ENCODE data around the gene TBX3.

The TBX3 gene

DNA sequence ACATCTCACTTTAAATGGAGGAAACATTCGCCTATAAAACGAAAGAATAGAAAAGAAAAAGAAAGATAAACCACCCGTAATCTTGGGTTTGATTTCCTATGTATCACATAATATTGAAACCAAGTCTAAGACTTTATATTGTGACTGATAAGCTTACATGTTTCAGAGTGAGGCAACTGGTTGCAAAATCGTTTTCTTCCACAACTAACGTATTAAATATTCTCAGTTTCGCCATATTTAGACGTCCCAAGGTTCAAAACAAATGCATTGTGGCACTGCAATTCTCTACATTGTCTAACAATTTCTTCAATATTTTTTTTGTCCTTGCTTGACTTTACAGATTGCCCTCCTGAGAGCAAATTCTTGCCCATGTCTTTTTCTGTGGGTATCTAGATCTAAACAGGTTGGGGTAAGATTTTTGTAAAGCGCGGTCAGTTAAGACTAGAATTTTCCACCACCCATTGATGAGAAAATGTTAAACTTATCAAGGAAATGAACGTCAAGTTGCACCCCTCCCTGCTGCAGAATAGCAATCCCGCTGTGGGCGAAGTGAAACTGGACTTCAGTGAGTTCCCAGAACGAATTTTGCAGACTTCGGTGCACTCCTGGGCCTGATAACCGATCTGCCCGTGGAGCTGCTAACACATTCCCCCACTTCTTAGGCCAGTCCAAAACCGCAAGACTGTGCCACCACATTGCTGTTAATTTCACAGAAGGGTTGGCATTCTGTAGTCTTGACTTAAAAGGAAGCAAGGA, 2.7 kb downstream of the TBX3 start:
- TF ChIP-seq SUZ12 (IDR thresholded peaks at IDR 0.05; ENCODE audit: extremely low read depth, insufficient read depth, insufficient read length) (no peak), YY1 (IDR thresholded peaks at IDR 0.05; ENCODE audit: insufficient read depth, insufficient read length) (no peak), ZNF274 (IDR thresholded peaks at IDR 0.05; ENCODE audit: low read depth, low read length) (no peak)
- Histone ChIP-seq H3K9me3 (ENCODE audit: insufficient read depth, low read length) (no peaks in the 10 kb centered on the region), H3K36me3 (ENCODE audit: insufficient read depth, insufficient read length, low read length) (peaks cover 41% of the 10 kb centered on the region), H3K27me3 (ENCODE audit: insufficient read depth, insufficient read length) (peaks cover 75% of the 10 kb centered on the region), H3K4me3 (ENCODE audit: insufficient read length, low read depth) (peak overlapping the region; percentile 29), H3K9ac (ENCODE audit: insufficient read length, low read depth) (no peak overlapping the region), H3K4me1 (ENCODE audit: insufficient read depth, insufficient read length) (peaks cover 6% of the 10 kb centered on the region)
- no peak for DNase-seq (ENCODE audit: low read depth, low spot score)

DNA sequence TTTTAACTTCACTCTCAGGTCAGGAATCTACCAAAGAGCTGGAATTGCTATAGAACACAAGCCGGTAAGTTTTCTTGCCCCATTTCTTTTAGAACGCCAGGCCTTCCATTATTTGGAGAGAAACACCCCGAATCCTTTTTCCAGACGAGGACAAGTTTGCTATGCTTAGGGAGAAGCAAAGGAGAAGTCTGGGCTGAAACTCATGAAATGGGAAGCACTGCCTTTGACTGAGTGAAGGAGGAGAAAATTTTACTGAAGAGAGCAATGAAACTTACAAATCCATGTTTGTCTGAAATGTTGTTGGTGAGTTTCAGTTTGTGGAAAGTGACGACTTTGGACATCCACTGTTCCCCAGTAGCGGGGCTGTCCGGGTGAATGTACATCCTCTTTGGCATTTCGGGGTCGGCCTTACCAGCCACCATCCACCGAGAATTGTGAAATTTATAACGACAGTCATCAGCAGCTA, 3.3 kb downstream of the TBX3 start:
- H3K9ac ChIP-seq (ENCODE audit: insufficient read length, low read depth): no peak overlapping the region
- H3K4me1 ChIP-seq (ENCODE audit: insufficient read depth, insufficient read length): peaks cover 9% of the 10 kb centered on the region
- no peak overlapping the region for H3K4me3 ChIP-seq (ENCODE audit: insufficient read length, low read depth)
- TF ChIP-seq ZNF274 (IDR thresholded peaks at IDR 0.05; ENCODE audit: low read depth, low read length): no peak
- no peak for TF ChIP-seq YY1 (IDR thresholded peaks at IDR 0.05; ENCODE audit: insufficient read depth, insufficient read length)
- no peak for TF ChIP-seq SUZ12 (IDR thresholded peaks at IDR 0.05; ENCODE audit: extremely low read depth, insufficient read depth, insufficient read length)
- no peak for DNase-seq (ENCODE audit: low read depth, low spot score)
- peaks cover 69% of the 10 kb centered on the region for H3K27me3 ChIP-seq (ENCODE audit: insufficient read depth, insufficient read length)
- H3K36me3 ChIP-seq (ENCODE audit: insufficient read depth, insufficient read length, low read length): peaks cover 46% of the 10 kb centered on the region
- no peaks in the 10 kb centered on the region for H3K9me3 ChIP-seq (ENCODE audit: insufficient read depth, low read length)

DNA sequence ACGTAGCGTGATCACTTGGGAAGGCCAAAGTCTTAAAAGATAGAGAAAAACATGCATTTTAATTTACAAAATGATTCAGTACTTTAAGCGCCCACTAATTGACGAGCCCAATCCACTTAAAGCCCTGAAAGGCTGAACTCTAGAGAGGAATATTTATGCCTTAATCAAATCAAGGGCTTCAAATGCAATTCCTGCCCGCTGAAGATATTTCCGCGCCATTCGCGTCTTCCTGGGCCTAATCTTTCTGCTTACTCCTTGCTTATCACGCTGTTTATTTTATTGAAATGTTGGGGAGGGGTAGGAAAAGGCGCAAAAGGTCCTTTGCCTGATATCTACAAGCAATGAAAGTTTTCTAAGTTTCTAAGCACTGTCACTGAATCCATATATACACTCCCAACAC, 4.0 kb downstream of the TBX3 start:
- no peak overlapping the region for H3K9ac ChIP-seq (ENCODE audit: insufficient read length, low read depth)
- H3K4me1 ChIP-seq (ENCODE audit: insufficient read depth, insufficient read length): peaks cover 10% of the 10 kb centered on the region
- peaks cover 49% of the 10 kb centered on the region for H3K36me3 ChIP-seq (ENCODE audit: insufficient read depth, insufficient read length, low read length)
- TF ChIP-seq SUZ12 (IDR thresholded peaks at IDR 0.05; ENCODE audit: extremely low read depth, insufficient read depth, insufficient read length) (no peak), ZNF274 (IDR thresholded peaks at IDR 0.05; ENCODE audit: low read depth, low read length) (no peak), YY1 (IDR thresholded peaks at IDR 0.05; ENCODE audit: insufficient read depth, insufficient read length) (no peak)
- H3K9me3 ChIP-seq (ENCODE audit: insufficient read depth, low read length): no peaks in the 10 kb centered on the region
- peaks cover 65% of the 10 kb centered on the region for H3K27me3 ChIP-seq (ENCODE audit: insufficient read depth, insufficient read length)
- no peak overlapping the region for H3K4me3 ChIP-seq (ENCODE audit: insufficient read length, low read depth)
- no peak for DNase-seq (ENCODE audit: low read depth, low spot score)

DNA sequence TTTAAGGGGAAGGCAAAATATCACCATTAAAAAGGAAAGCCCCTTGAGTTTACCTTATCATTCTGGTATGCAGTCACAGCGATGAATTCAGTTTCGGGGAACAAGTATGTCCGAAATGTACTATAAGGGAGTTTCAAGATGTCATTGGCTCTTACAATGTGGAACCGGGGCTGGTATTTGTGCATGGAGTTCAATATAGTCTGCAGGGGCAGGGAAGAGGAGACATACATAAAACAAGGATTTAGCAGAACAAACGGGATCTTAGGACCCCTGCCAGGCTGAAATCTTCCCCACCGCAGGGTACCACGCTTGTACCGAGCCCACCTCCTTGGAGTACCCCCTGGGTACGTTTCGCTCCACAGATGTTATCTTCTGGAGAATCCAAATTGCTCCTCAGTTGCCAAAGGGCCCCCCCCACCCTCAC, 4.5 kb downstream of the TBX3 start:
- peaks cover 68% of the 10 kb centered on the region for H3K27me3 ChIP-seq (ENCODE audit: insufficient read depth, insufficient read length)
- H3K4me3 ChIP-seq (ENCODE audit: insufficient read length, low read depth): no peak overlapping the region
- TF ChIP-seq ZNF274 (IDR thresholded peaks at IDR 0.05; ENCODE audit: low read depth, low read length) (no peak), YY1 (IDR thresholded peaks at IDR 0.05; ENCODE audit: insufficient read depth, insufficient read length) (no peak), SUZ12 (IDR thresholded peaks at IDR 0.05; ENCODE audit: extremely low read depth, insufficient read depth, insufficient read length) (no peak)
- H3K9me3 ChIP-seq (ENCODE audit: insufficient read depth, low read length): no peaks in the 10 kb centered on the region
- H3K9ac ChIP-seq (ENCODE audit: insufficient read length, low read depth): no peak overlapping the region
- no peak for DNase-seq (ENCODE audit: low read depth, low spot score)
- peaks cover 10% of the 10 kb centered on the region for H3K4me1 ChIP-seq (ENCODE audit: insufficient read depth, insufficient read length)
- peaks cover 53% of the 10 kb centered on the region for H3K36me3 ChIP-seq (ENCODE audit: insufficient read depth, insufficient read length, low read length)

DNA sequence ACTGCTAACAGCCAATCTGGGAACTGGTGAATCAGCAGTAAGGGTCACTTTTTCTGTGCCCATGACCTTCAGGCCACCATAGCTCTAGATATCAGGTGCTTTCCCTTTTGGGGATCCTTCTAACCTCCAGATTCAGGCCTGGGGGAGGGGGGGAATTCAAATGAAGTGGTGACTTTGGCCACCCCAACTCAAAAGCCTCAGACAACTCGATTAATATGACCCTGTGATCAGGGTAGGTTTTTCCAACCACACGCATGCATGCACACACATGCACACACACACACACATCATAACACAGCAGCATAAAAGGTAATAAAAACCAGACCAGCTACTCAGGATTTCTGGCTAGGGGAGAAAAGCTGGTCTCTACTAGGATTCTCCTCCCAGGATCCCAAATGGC, 5.3 kb downstream of the TBX3 start:
- Histone ChIP-seq H3K36me3 (ENCODE audit: insufficient read depth, insufficient read length, low read length) (peaks cover 60% of the 10 kb centered on the region), H3K27me3 (ENCODE audit: insufficient read depth, insufficient read length) (peaks cover 75% of the 10 kb centered on the region), H3K9me3 (ENCODE audit: insufficient read depth, low read length) (no peaks in the 10 kb centered on the region), H3K4me3 (ENCODE audit: insufficient read length, low read depth) (no peak overlapping the region), H3K4me1 (ENCODE audit: insufficient read depth, insufficient read length) (peaks cover 10% of the 10 kb centered on the region), H3K9ac (ENCODE audit: insufficient read length, low read depth) (no peak overlapping the region)
- no peak for TF ChIP-seq ZNF274 (IDR thresholded peaks at IDR 0.05; ENCODE audit: low read depth, low read length)
- no peak for TF ChIP-seq YY1 (IDR thresholded peaks at IDR 0.05; ENCODE audit: insufficient read depth, insufficient read length)
- no peak for TF ChIP-seq SUZ12 (IDR thresholded peaks at IDR 0.05; ENCODE audit: extremely low read depth, insufficient read depth, insufficient read length)
- no peak for DNase-seq (ENCODE audit: low read depth, low spot score)

DNA sequence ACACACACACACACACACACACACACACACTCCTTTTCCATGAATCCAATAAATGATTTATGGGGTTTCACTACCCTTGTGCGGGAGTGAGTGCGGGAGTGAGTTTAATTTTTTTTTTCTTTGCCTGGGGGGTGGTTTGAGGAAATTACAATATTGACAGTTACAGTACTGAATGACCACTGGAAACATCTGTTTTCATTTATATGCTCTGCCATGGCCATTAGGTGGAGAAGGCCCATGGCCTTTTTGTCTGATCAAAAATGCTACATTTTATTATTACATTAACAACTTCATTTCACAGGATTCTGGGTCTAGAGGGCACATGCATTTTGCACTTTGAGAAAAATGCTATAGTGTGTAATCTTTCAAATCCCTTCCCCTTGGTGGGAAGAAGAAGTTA, 5.9 kb downstream of the TBX3 start:
- H3K9ac ChIP-seq (ENCODE audit: insufficient read length, low read depth): no peak overlapping the region
- no peak overlapping the region for H3K4me3 ChIP-seq (ENCODE audit: insufficient read length, low read depth)
- peaks cover 66% of the 10 kb centered on the region for H3K36me3 ChIP-seq (ENCODE audit: insufficient read depth, insufficient read length, low read length)
- H3K27me3 ChIP-seq (ENCODE audit: insufficient read depth, insufficient read length): peaks cover 78% of the 10 kb centered on the region
- no peak for DNase-seq (ENCODE audit: low read depth, low spot score)
- no peaks in the 10 kb centered on the region for H3K9me3 ChIP-seq (ENCODE audit: insufficient read depth, low read length)
- peaks cover 13% of the 10 kb centered on the region for H3K4me1 ChIP-seq (ENCODE audit: insufficient read depth, insufficient read length)
- TF ChIP-seq YY1 (IDR thresholded peaks at IDR 0.05; ENCODE audit: insufficient read depth, insufficient read length) (no peak), ZNF274 (IDR thresholded peaks at IDR 0.05; ENCODE audit: low read depth, low read length) (no peak), SUZ12 (IDR thresholded peaks at IDR 0.05; ENCODE audit: extremely low read depth, insufficient read depth, insufficient read length) (no peak)

DNA sequence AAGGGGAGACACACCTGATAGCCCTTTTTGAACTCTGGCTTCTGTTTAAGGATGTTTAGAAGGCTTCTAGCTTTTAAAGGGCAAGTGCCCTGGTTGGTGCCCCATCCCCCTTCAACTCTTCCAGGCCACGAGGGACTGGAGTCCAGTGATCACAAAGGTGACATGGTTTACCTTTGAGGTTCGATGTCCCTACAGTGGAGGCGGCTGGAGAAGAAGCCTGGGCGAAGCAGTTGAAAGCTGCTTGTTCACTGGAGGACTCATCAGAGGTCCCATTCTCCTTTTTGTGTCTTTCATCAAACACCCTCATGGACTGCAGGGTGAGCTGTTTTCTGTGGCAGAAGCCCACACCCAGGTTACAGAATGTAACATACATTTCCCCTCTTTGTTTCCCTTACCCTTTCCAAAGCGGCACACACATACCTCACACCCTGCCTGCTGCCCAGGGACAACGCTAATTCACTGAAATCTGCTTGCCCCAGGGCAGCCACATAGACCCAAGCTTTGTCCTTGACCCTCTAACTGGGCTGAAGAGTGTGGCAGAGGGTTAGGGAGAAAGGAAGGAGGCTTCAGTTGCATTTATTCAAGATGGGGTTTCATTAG, 7.7 kb downstream of the TBX3 start:
- no peak for DNase-seq (ENCODE audit: low read depth, low spot score)
- H3K9ac ChIP-seq (ENCODE audit: insufficient read length, low read depth): no peak overlapping the region
- H3K4me1 ChIP-seq (ENCODE audit: insufficient read depth, insufficient read length): peaks cover 13% of the 10 kb centered on the region
- no peak overlapping the region for H3K4me3 ChIP-seq (ENCODE audit: insufficient read length, low read depth)
- no peaks in the 10 kb centered on the region for H3K9me3 ChIP-seq (ENCODE audit: insufficient read depth, low read length)
- TF ChIP-seq SUZ12 (IDR thresholded peaks at IDR 0.05; ENCODE audit: extremely low read depth, insufficient read depth, insufficient read length) (no peak), YY1 (IDR thresholded peaks at IDR 0.05; ENCODE audit: insufficient read depth, insufficient read length) (no peak), ZNF274 (IDR thresholded peaks at IDR 0.05; ENCODE audit: low read depth, low read length) (no peak)
- H3K27me3 ChIP-seq (ENCODE audit: insufficient read depth, insufficient read length): peaks cover 78% of the 10 kb centered on the region
- H3K36me3 ChIP-seq (ENCODE audit: insufficient read depth, insufficient read length, low read length): peaks cover 70% of the 10 kb centered on the region

All from NT2/D1 (cell line).